HCT116 (cell line): Measurements from ENCODE around the gene SIGLEC7. TPM values are rescaled to one million over a fixed set of nuclear protein-coding genes. Genes with fewer than 3 reads are reported as not detected.

Experiments used
- ATAC-seq: fragments of 200-7000 bp; cut with Tn5 transposase; 2 replicates; pipeline ENCODE4 v1.9.1; 2020; ENCODE audit warnings: mild to moderate bottlenecking, moderate library complexity
- BruUV-seq: library from RNA; stranded (reverse); fragments of 400-500 nt; replicated peaks from 2 replicates; lab custom pipeline; 2021; lab: Mats Ljungman, UMichigan
- CTCF ChIA-PET: fragments of 300-600 bp; sonication (Branson Sonifier 250); formaldehyde crosslinking; loops from one replicate; lab custom pipeline; 2021; ENCODE audit warnings: antibody characterized with exemption; lab: Charles Lee
- POLR2A ChIA-PET: fragments of 300-600, 350-600 bp; sonication (Branson Sonifier 250); formaldehyde crosslinking; loops from one replicate; lab custom pipeline; 2021; ENCODE audit warnings: antibody characterized with exemption; lab: Charles Lee
- RAD21 ChIA-PET, 2 experiments: fragments of 300-600 bp; sonication (Branson Sonifier 250); formaldehyde crosslinking; loops; one replicate each; lab custom pipeline; 2023; ENCODE audit warnings: low total read pairs in 2 of 2; ENCODE audit not compliant: uncharacterized antibody in 2 of 2, unreplicated experiment in 2 of 2, low non-redundant PET in 1 of 2; lab: Charles Lee
- DNase-seq: peaks from one replicate; pipeline ENCODE4 v3.0.0-alpha.2; 2010; ENCODE audit warnings: low read depth, low spot score
- H2AFZ ChIP-seq: fragments of 200-600 bp; shearing (Covaris generic), sonication (generic); 2 replicates; pipeline ENCODE4 v1.6.1; 2017; ENCODE audit warnings: low read depth, mixed run types, mixed read lengths, antibody characterized with exemption, low read length; ENCODE audit not compliant: poor library complexity, severe bottlenecking
- H3K27ac ChIP-seq: 2 replicates; pipeline ENCODE4 v1.5.1; 2012; ENCODE audit warnings: low read depth, low read length
- H3K27me3 ChIP-seq: fragments of 200-600 bp; sonication (generic); 2 replicates; pipeline ENCODE4 v1.6.1; 2016; ENCODE audit warnings: mixed run types, low read length, mixed read lengths; ENCODE audit not compliant: insufficient read depth
- H3K36me3 ChIP-seq, 2 experiments: fragments of 200-500 bp in 1 of 2; fragments of 200-600 bp in 1 of 2; sonication (Bioruptor generic) in 1 of 2; sonication (generic) in 1 of 2; 2 replicates each; pipeline versions ENCODE4 v1.5.1 to v1.6.1; 2014 to 2016; ENCODE audit warnings: low read length in 2 of 2, inconsistent platforms in 1 of 2, mixed read lengths in 1 of 2, mixed run types in 1 of 2; ENCODE audit not compliant: insufficient read depth in 2 of 2, control insufficient read depth in 1 of 2
- H3K4me1 ChIP-seq, 2 experiments: fragments of 200-600 bp in 1 of 2; sonication (generic) in 1 of 2; 2 replicates each; pipeline versions ENCODE4 v1.5.1 to v1.6.1; 2012 to 2017; ENCODE audit warnings: low read length in 2 of 2, inconsistent platforms in 1 of 2, mild to moderate bottlenecking in 1 of 2, mixed read lengths in 1 of 2, mixed run types in 1 of 2, moderate library complexity in 1 of 2; ENCODE audit not compliant: insufficient read depth in 2 of 2, control insufficient read depth in 1 of 2
- H3K4me2 ChIP-seq: fragments of 200-600 bp; sonication (generic); 2 replicates; pipeline ENCODE4 v1.6.1; 2017; ENCODE audit warnings: mixed run types, low read length, mixed read lengths
- H3K4me3 ChIP-seq, 2 experiments: fragments of 200-600 bp in 1 of 2; sonication (generic) in 1 of 2; replicated peaks in 1 of 2; 2 replicates each; pipeline ENCODE4 v1.5.1; 2011 to 2016; ENCODE audit warnings: low read length in 2 of 2, control low read depth in 1 of 2, low read depth in 1 of 2, mild to moderate bottlenecking in 1 of 2, mixed read lengths in 1 of 2, mixed run types in 1 of 2
- H3K79me2 ChIP-seq: fragments of 200-600 bp; sonication (generic); 2 replicates; pipeline ENCODE4 v1.6.1; 2017; ENCODE audit warnings: mild to moderate bottlenecking, mixed run types, low read length, moderate library complexity, mixed read lengths; ENCODE audit not compliant: insufficient read depth
- H3K9ac ChIP-seq: fragments of 200-600 bp; sonication (generic); 2 replicates; pipeline ENCODE4 v1.6.1; 2016; ENCODE audit warnings: low read length, mixed read lengths
- H3K9me2 ChIP-seq: fragments of 200-600 bp; sonication (generic), shearing (Covaris generic); 2 replicates; pipeline ENCODE4 v1.6.1; 2017; ENCODE audit warnings: mixed run types, mild to moderate bottlenecking, moderate library complexity; ENCODE audit not compliant: insufficient read depth
- H3K9me3 ChIP-seq, 2 experiments: fragments of 200-500 bp in 1 of 2; fragments of 200-600 bp in 1 of 2; sonication (Bioruptor generic) in 1 of 2; sonication (generic) in 1 of 2; 2 replicates each; pipeline ENCODE4 v1.6.1; 2014 to 2017; ENCODE audit warnings: low read length in 2 of 2, mixed read lengths in 2 of 2, inconsistent platforms in 1 of 2, low read depth in 1 of 2, mild to moderate bottlenecking in 1 of 2, mixed run types in 1 of 2, moderate library complexity in 1 of 2; ENCODE audit not compliant: control insufficient read depth in 1 of 2, insufficient read depth in 1 of 2
- H4K20me1 ChIP-seq: fragments of 200-600 bp; sonication (generic), shearing (Covaris generic); 2 replicates; pipeline ENCODE4 v1.6.1; 2017; ENCODE audit warnings: mixed run types, mild to moderate bottlenecking, moderate library complexity; ENCODE audit not compliant: insufficient read depth
- ATF3 ChIP-seq: IDR thresholded peaks from 2 replicates; pipeline ENCODE4 v1.6.1; 2012
- CEBPB ChIP-seq: IDR thresholded peaks from 2 replicates; pipeline ENCODE4 v1.6.1; 2012; ENCODE audit warnings: low read depth
- EGR1 ChIP-seq: IDR thresholded peaks from 2 replicates; pipeline ENCODE4 v1.6.1; 2012; ENCODE audit warnings: low read depth
- ELF1 ChIP-seq: IDR thresholded peaks from 2 replicates; pipeline ENCODE4 v1.6.1; 2012; ENCODE audit warnings: low read depth, borderline replicate concordance
- EZH2 ChIP-seq: fragments of 200-600 bp; sonication (generic); IDR thresholded peaks from 2 replicates; pipeline ENCODE4 v1.6.1; 2017; ENCODE audit warnings: antibody characterized with exemption, mixed run types
- JUND ChIP-seq: IDR thresholded peaks from 2 replicates; pipeline ENCODE4 v1.6.1; 2012
- MAX ChIP-seq: IDR thresholded peaks from 2 replicates; pipeline ENCODE4 v1.6.1; 2012
- POLR2AphosphoS5 ChIP-seq: IDR thresholded peaks from 2 replicates; pipeline ENCODE4 v1.6.1; 2011; ENCODE audit warnings: mild to moderate bottlenecking, low read depth, low read length, moderate library complexity
- RAD21 ChIP-seq: IDR thresholded peaks from 2 replicates; pipeline ENCODE4 v1.6.1; 2012; ENCODE audit warnings: low read depth, mild to moderate bottlenecking
- SP1 ChIP-seq: IDR thresholded peaks from 2 replicates; pipeline ENCODE4 v1.6.1; 2012; ENCODE audit warnings: low read depth
- TCF7L2 ChIP-seq: IDR thresholded peaks from 2 replicates; pipeline ENCODE4 v1.7.0; 2011; ENCODE audit warnings: borderline replicate concordance, inconsistent platforms; ENCODE audit not compliant: insufficient read depth, insufficient read length; ENCODE audit errors: extremely low read depth
- YY1 ChIP-seq: IDR thresholded peaks from 2 replicates; pipeline ENCODE4 v1.6.1; 2011; ENCODE audit warnings: low read length, low read depth, moderate library complexity, mild to moderate bottlenecking; ENCODE audit not compliant: insufficient replicate concordance; ENCODE audit errors: extremely low read depth
- ZBTB33 ChIP-seq: IDR thresholded peaks from 2 replicates; pipeline ENCODE4 v1.6.1; 2011; ENCODE audit warnings: mild to moderate bottlenecking, low read length, moderate library complexity; ENCODE audit not compliant: insufficient replicate concordance; ENCODE audit errors: extremely low read depth
- ZFX ChIP-seq: fragments of 450-650 bp; IDR thresholded peaks from 2 replicates; pipeline ENCODE4 v1.6.1; 2017
- intact Hi-C: fragments of 100-400 bp; cut with micrococcal nuclease; formaldehyde crosslinking; loops from 2 replicates; pipeline ENCODE4 v1.10.0; 2022
- total RNA-seq: library from RNA; stranded (reverse); gene quantifications from one replicate; pipeline ENCODE4 v1.2.1, GENCODE V29; 2021; ENCODE audit not compliant: unreplicated experiment

Gene SIGLEC7
- total RNA-seq, 1 experiment from 2014 or later = not detected

- Histone ChIP-seq H3K4me3 (no peak overlapping the region), H3K4me1 (peaks cover 9 to 14% of the 10 kb centered on the region in 2 experiments; a peak in 3 of 4 replicates), H3K27ac (no peak overlapping the region), H3K9me2 (no peaks in the 10 kb centered on the region), H3K4me2 (no peak overlapping the region), H3K9ac (no peak overlapping the region), H3K27me3 (no peaks in the 10 kb centered on the region), H4K20me1 (no peaks in the 10 kb centered on the region), H3K36me3 (no peaks in the 10 kb centered on the region), H3K79me2 (no peaks in the 10 kb centered on the region), H2AFZ (no peak overlapping the region), H3K9me3 (no peaks in the 10 kb centered on the region)
- ChIA-PET CTCF (no interaction called here), RAD21 (no interaction called here), POLR2A (no interaction called here)
- TF ChIP-seq MAX = no peak
- no peak for TF ChIP-seq JUND
- TF ChIP-seq RAD21 = no peak
- TF ChIP-seq CEBPB = no peak
- no peak for TF ChIP-seq TCF7L2
- no peak for TF ChIP-seq ELF1
- no peak for TF ChIP-seq EGR1
- TF ChIP-seq SP1 = no peak
- no peak for TF ChIP-seq ZFX
- no peak for TF ChIP-seq ZBTB33
- no peak for TF ChIP-seq POLR2AphosphoS5
- TF ChIP-seq YY1 = no peak
- TF ChIP-seq ATF3 = no peak
- no peak for TF ChIP-seq EZH2
- no TSS peak for BruUV-seq
- intact Hi-C loops = no loop called here
- no peak for DNase-seq
- ATAC-seq = no peak
Measured at GRCh38 chr19:51192689-51193088, 50.6 kb downstream of the SIGLEC7 start.
